Heart right ventricle (tissue), 16 donors: ENCODE results near the gene KCNN1. TPM values are rescaled to one million over a fixed set of nuclear protein-coding genes. Genes with fewer than 3 reads are reported as not detected.

ENCODE experiments used
- ATAC-seq, 8 donors: fragments of 200-7000 bp; cut with Tn5 transposase; one replicate each; pipeline ENCODE4 v1.9.1; 2020; ENCODE audit warnings: mild to moderate bottlenecking in 8 of 8, moderate library complexity in 8 of 8, moderate number of reproducible peaks in 1 of 8
- DNase-seq, 2 donors: peaks; one replicate each; pipeline ENCODE4 v3.0.0-alpha.2; 2020
- H3K27ac ChIP-seq, 10 donors: fragments of 200-600 bp; sonication (generic) in 2 of 10; one replicate each; pipeline versions ENCODE4 v1.5.0 to v1.8.0; 2020 to 2022; ENCODE audit warnings: mild to moderate bottlenecking in 3 of 10
- H3K27me3 ChIP-seq, 7 donors: fragments of 200-600 bp; one replicate each; pipeline ENCODE4 v1.8.0; 2021 to 2022; ENCODE audit warnings: mild to moderate bottlenecking in 2 of 7
- H3K36me3 ChIP-seq, 9 donors: fragments of 200-600 bp; sonication (generic) in 1 of 9; one replicate each; pipeline versions ENCODE4 v1.5.0 to v1.8.0; 2020 to 2022; ENCODE audit warnings: mild to moderate bottlenecking in 2 of 9
- H3K4me1 ChIP-seq, 9 donors: fragments of 200-600 bp; sonication (generic) in 1 of 9; one replicate each; pipeline versions ENCODE4 v1.5.0 to v1.8.0; 2020 to 2022; ENCODE audit warnings: mild to moderate bottlenecking in 4 of 9
- H3K4me3 ChIP-seq, 10 donors: fragments of 200-600 bp; sonication (generic) in 2 of 10; one replicate each; pipeline versions ENCODE4 v1.5.0 to v1.8.0; 2020 to 2022; ENCODE audit warnings: mild to moderate bottlenecking in 7 of 10, moderate library complexity in 2 of 10
- H3K9me3 ChIP-seq, 11 donors: fragments of 200-600 bp in 10 of 11; sonication (generic) in 2 of 11; one replicate each; pipeline versions ENCODE4 v1.5.0 to v1.8.0; 2013 to 2022; ENCODE audit warnings: mild to moderate bottlenecking in 2 of 11, control low read depth in 1 of 11, moderate library complexity in 1 of 11
- CTCF ChIP-seq, 9 donors: fragments of 200-600 bp; sonication (generic) in 2 of 9; IDR thresholded peaks; one replicate each; pipeline versions ENCODE4 v1.5.0 to v1.8.0; 2021 to 2022; ENCODE audit warnings: antibody characterized with exemption in 9 of 9, mild to moderate bottlenecking in 5 of 9, moderate library complexity in 1 of 9
- WGBS, 2 donors: extraction: QIAGEN DNeasy Blood & Tissue Kit; methylation state at CpG; one replicate each; pipeline ENCODE4 v1.1.7; 2013; ENCODE audit warnings: inconsistent platforms in 1 of 2; 5-methylcytosine and 5-hydroxymethylcytosine counted together
- intact Hi-C, 10 donors: fragments of 100-400 bp; cut with DNase I; formaldehyde crosslinking; loops; one replicate each; pipeline versions ENCODE4 v1.11.1 to v1.14.2; 2022
- polyA plus RNA-seq, 2 donors: library from polyadenylated mRNA; stranded (reverse); fragments of 200-250 nt; gene quantifications; one replicate each; pipeline ENCODE4 v1.2.3, GENCODE V29; 2013
- total RNA-seq, 10 donors: library from RNA; stranded (reverse); fragmentation: NEBNext Ultra II Directional in 3 of 10; extraction: Animal tissue kit (Norgen Biotek cat#: 25700) in 3 of 10; gene quantifications; one replicate each; pipeline versions ENCODE4 v1.2.1 to v1.2.4, GENCODE V29; 2021 to 2023
- donor health status: Arrhythmogenic right ventricular cardiomyopathy.
- donor health status: ischemic (EF 13 %, LVEDD 7.1; RV severe dilation, severe dysfunction).
- donor health status: healthy with polysubstance abuse.
- donor health status: DM: no; HTN: yes; CAD: no.
- donor health status: DM: no; HTN: no; CAD: no.
- donor health status: ischemic (EF 25% LVEDD 6.9; RV normal size, moderate dysfunction).
- donor health status: ischemic (EF 25% LVEDD 5.7; RV mildly dilated, moderate dysfunction).
- donor health status: healthy.
- donor health status: DM: yes; HTN: yes; CAD: no.
- donor health status: Ischemic cardiomyopathy.
- donor health status: ischemic (EF 35%, LVEDD 5.7; RV mildly dilated, moderate dysfunction).
- donor health status: nonischemic (EF 11% LVEDD 7.7; RV severe dilation, severe dysfunction).
- donor health status: DM: yes; HTN: yes; CAD: no.
- donor health status: PGD.
- donor health status: ischemic (EF 29% LVEDD 5.4; RV normal size, mild dysfunction).
- donor health status: nonischemic (EF 23%, LVEDD 6.1; RV moderate dilation, normal function).

The KCNN1 gene
- total and polyA plus RNA-seq, 12 donors: 0.72 TPM; not detected in 11

DNA sequence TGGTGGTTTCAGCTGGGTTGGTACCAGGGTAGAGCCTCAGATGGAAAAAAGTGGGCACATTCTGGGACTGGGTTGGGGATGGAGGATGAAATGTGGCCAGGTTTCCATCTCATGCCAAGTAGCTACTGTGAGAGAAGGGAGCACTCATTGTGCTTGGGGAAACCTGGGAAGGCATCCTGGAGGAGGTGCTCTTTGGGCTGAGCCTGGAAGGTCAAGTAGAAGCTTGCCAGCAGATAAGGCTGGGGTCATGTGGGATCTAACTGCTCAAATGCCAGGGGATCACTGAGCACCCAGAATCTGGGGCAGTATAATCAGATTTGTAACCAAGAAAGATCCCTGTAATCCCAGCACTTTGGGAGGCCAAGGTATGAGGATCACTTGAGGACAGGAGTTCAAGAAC is 9.0 kb upstream of the KCNN1 start:
- peaks cover 0 to 3% (median 0%) of the 10 kb centered on the region in 9 donors for H3K4me1 ChIP-seq
- peaks cover 13 to 89% (median 71%) of the 10 kb centered on the region in 7 donors for H3K27me3 ChIP-seq
- ATAC-seq (no peak), DNase-seq (no peak)
- no peaks in the 10 kb centered on the region for H3K9me3 ChIP-seq
- no peaks in the 10 kb centered on the region for H3K36me3 ChIP-seq
- no peak for TF ChIP-seq CTCF (IDR thresholded peaks at IDR 0.05)
- intact Hi-C loops: no loop called here
- no peak overlapping the region for H3K4me3 ChIP-seq
- no peak overlapping the region for H3K27ac ChIP-seq

GRCh38 chr19:17963936-17964691 is 2.8 kb upstream of the KCNN1 start:
- no peak overlapping the region for H3K27ac ChIP-seq
- H3K36me3 ChIP-seq: no peaks in the 10 kb centered on the region
- H3K9me3 ChIP-seq: no peaks in the 10 kb centered on the region
- ATAC-seq (no peak), DNase-seq (no peak)
- H3K27me3 ChIP-seq: peaks cover 0 to 87% (median 74%) of the 10 kb centered on the region in 7 donors
- 52 to 53% methylated on average over 12 to 13 of the region's 13 CpGs for WGBS, 2 donors
- no peak overlapping the region for H3K4me3 ChIP-seq
- H3K4me1 ChIP-seq: peaks cover 0 to 5% (median 0%) of the 10 kb centered on the region in 9 donors
- intact Hi-C loops: no loop called here
- no peak for TF ChIP-seq CTCF (IDR thresholded peaks at IDR 0.05)

DNA sequence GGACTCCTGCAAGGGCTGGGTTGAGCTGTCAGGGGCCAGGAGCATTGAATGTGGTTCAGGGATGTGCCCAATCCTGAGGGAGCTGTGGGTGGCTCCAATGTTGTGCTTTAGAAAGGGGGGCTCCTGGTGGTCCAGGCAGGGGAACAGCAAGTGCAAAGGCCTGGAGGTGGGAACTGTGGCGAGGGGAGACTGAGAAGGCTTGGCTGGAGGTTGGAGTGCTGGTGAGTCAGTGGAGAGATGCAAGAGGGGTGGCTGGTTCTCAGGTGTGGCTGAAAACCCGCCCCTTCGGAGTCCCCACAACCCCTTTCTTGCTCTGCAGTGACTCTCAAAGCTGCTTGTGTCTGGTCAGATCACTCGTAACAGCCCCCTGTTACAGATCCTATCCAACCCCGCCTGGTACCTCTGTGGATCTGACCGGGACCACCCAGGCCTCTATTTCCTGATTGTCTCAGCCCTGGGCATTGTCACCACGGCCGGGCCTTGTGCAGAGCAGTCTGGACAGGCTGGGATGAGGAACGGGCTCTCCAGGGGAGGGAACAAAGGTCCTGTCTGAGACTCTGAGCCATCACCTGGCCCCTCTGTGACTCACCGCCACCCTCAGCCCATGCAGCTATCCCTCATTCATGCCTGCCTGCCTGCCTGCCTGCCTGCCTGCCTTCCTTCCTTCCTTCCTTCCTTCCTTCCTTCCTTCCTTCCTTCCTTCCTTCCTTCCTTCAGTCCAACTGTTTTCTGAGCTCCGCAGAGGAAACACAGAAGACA is 1.4 kb upstream of the KCNN1 start:
- Histone ChIP-seq H3K27me3 (peaks cover 0 to 86% (median 71%) of the 10 kb centered on the region in 7 donors), H3K36me3 (no peaks in the 10 kb centered on the region), H3K27ac (no peak overlapping the region), H3K4me1 (peaks cover 0 to 5% (median 0%) of the 10 kb centered on the region in 9 donors), H3K4me3 (no peak overlapping the region), H3K9me3 (no peaks in the 10 kb centered on the region)
- ATAC-seq (no peak), DNase-seq (no peak)
- 59 to 64% methylated on average over 11 of the region's 11 CpGs for WGBS, 2 donors
- intact Hi-C loops: no loop called here
- no peak for TF ChIP-seq CTCF (IDR thresholded peaks at IDR 0.05)

DNA sequence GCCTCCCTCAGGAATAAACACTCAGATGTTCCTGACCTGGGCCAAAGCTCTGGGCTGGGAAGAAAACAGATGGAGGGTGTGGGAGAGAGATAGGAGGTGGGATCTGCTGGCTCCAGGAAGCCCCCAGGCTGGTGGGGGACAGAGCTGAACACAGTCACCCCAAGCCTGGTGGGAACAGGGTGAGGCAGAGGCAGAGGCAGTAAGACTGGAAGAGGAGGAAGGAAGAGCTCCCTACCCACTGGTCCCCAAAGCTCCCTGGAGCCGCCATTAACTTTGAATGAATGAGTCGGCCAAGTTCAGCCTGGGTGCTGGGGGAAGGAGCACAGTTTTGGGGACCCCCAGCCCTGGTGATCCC is 801 bp upstream of the KCNN1 start:
- Histone ChIP-seq H3K36me3 (no peaks in the 10 kb centered on the region), H3K4me1 (peaks cover 0 to 5% (median 0%) of the 10 kb centered on the region in 9 donors), H3K27me3 (peaks cover 0 to 88% (median 74%) of the 10 kb centered on the region in 7 donors), H3K4me3 (no peak overlapping the region), H3K9me3 (no peaks in the 10 kb centered on the region), H3K27ac (no peak overlapping the region)
- 37 to 57% methylated on average over 2 of the region's 2 CpGs for WGBS, 2 donors
- DNase-seq: no peak
- ATAC-seq: no peak
- intact Hi-C loops: no loop called here
- no peak for TF ChIP-seq CTCF (IDR thresholded peaks at IDR 0.05)
